Rectal smooth muscle tissue (tissue), 1 donor: Measurements from ENCODE around the gene PGAP2.

ENCODE experiments used
- H3K27ac ChIP-seq: one replicate; pipeline ENCODE4 v1.7.0; 2013; ENCODE audit warnings: low read depth, low read length, inconsistent platforms
- H3K27me3 ChIP-seq: one replicate; pipeline ENCODE4 v1.7.0; 2013; ENCODE audit warnings: low read length; ENCODE audit not compliant: control insufficient read depth, insufficient read depth
- H3K36me3 ChIP-seq: one replicate; pipeline ENCODE4 v1.7.0; 2013; ENCODE audit warnings: low read length; ENCODE audit not compliant: control insufficient read depth, insufficient read depth
- H3K4me1 ChIP-seq: one replicate; pipeline ENCODE4 v1.7.0; 2013; ENCODE audit warnings: low read length; ENCODE audit not compliant: control insufficient read depth, insufficient read depth
- H3K4me3 ChIP-seq: one replicate; pipeline ENCODE4 v1.7.0; 2013; ENCODE audit warnings: low read length
- H3K9ac ChIP-seq: one replicate; pipeline ENCODE4 v1.7.0; 2013; ENCODE audit warnings: low read length

PGAP2 gene

GRCh38 chr11:3795131-3796001, 13.0 kb upstream of the PGAP2 start:
- Histone ChIP-seq H3K4me1 (peaks cover 11% of the 10 kb centered on the region), H3K27me3 (no peaks in the 10 kb centered on the region), H3K36me3 (peaks cover 2% of the 10 kb centered on the region), H3K9ac (no peak overlapping the region), H3K4me3 (peak overlapping the region; percentile 74), H3K27ac (no peak overlapping the region)

- Histone ChIP-seq H3K9ac (no peak overlapping the region), H3K36me3 (peaks cover 2% of the 10 kb centered on the region), H3K27me3 (no peaks in the 10 kb centered on the region), H3K4me3 (peak overlapping the region; percentile 74), H3K27ac (no peak overlapping the region), H3K4me1 (peaks cover 11% of the 10 kb centered on the region)
Measured at GRCh38 chr11:3796002-3796311, 12.4 kb upstream of the PGAP2 start.

- Histone ChIP-seq H3K36me3 (peaks cover 2% of the 10 kb centered on the region), H3K4me1 (peaks cover 11% of the 10 kb centered on the region), H3K27me3 (no peaks in the 10 kb centered on the region), H3K4me3 (peak overlapping the region; percentile 74), H3K27ac (no peak overlapping the region), H3K9ac (peak overlapping the region; percentile 50)
Measured at GRCh38 chr11:3796346-3796745, 12.0 kb upstream of the PGAP2 start.

DNA sequence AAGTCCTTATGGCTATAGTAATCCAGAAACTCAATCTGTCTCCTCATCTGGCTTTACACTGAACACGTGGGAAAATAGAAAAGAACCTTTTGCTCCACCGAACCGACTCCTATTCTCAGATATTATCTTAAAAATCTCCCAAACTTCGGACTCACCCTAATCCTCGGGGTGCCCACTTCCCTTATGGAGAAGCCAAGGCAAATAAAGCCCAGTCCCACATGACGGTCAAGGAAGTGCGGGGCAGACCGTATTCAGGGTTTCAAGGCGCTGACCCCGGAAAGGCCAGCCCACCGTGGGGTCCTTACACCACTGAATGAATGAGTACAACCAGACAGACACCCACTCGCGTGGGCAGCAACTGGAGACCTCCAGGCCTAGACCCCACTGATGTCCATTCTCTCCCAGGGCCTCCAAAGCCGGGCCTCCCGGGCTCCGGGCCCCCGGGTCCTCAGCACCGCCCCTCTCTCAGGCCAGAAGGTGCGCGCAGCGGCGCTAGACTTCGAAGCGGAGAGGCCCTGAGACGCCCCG, 11.5 kb upstream of the PGAP2 start:
- Histone ChIP-seq H3K9ac (peak overlapping the region; percentile 50), H3K36me3 (peaks cover 2% of the 10 kb centered on the region), H3K4me3 (peak overlapping the region; percentile 74), H3K27me3 (no peaks in the 10 kb centered on the region), H3K27ac (peak overlapping the region; percentile 97), H3K4me1 (peaks cover 11% of the 10 kb centered on the region)

DNA sequence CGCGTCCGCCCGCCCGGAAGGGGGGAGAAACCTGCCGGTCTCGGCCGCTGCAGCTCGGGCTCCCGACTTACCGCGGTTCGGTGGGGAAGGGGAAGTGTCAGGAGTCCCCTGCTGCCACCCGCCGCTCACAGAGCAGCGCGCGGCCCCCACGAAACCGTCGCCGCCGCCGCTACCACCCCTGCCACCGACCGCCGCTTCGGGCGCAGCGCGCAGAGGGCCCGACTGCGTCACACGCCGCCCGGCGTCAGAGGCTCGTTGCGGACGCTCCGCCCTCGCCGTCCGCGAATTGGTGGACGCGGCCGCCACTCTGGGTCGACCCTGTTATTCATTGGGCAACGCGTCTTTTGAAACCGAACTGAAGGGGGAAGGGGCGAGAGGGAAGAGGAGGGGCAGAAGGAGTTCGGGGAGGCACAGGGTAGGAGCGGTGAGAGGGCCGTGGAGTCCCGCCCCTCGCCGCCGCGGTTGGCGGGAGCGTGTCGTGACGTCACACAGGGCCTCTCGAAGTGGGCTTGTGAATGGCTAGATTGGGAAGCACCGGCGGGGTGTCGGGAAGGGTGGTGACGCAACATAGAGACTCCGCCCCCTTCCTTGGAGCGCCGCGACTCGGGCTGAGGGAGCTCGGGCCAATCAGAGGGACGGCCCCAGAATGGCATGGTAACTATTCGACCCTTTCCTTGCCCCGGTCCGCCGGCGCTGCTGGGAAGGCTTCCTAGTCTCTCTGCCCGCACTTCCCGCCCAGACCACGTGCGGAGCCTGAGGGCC, 10.8 kb upstream of the PGAP2 start, which contains the start of gene NUP98:
Gene NUP98, minus strand, starts transcription at position 226 of the 762 bp plus-strand sequence. CDS start 15,437 bp downstream, outside the sequence.
- Histone ChIP-seq H3K36me3 (peaks cover 2% of the 10 kb centered on the region), H3K4me3 (peak within 1 kb of the TSS; percentile 74), H3K27ac (peak within 1 kb of the TSS; percentile 97)

GRCh38 chr11:3799143-3799542, 9.2 kb upstream of the PGAP2 start:
- H3K27me3 ChIP-seq = no peaks in the 10 kb centered on the region
- H3K4me1 ChIP-seq = peaks cover 11% of the 10 kb centered on the region
- no peak overlapping the region for H3K4me3 ChIP-seq
- H3K9ac ChIP-seq = no peak overlapping the region
- H3K36me3 ChIP-seq = no peaks in the 10 kb centered on the region
- no peak overlapping the region for H3K27ac ChIP-seq

More for the DNA sequence above, 10.8 kb upstream of the PGAP2 start, which contains the start of gene NUP98:
- H3K4me1 ChIP-seq = peaks cover 11% of the 10 kb centered on the region
- H3K9ac ChIP-seq = peak within 1 kb of the TSS; percentile 76
- H3K27me3 ChIP-seq = no peaks in the 10 kb centered on the region

GRCh38 chr11:3799873-3800272, 8.5 kb upstream of the PGAP2 start:
- H3K27ac ChIP-seq = no peak overlapping the region
- no peak overlapping the region for H3K9ac ChIP-seq
- H3K4me3 ChIP-seq = no peak overlapping the region
- H3K4me1 ChIP-seq = peaks cover 11% of the 10 kb centered on the region
- no peaks in the 10 kb centered on the region for H3K36me3 ChIP-seq
- H3K27me3 ChIP-seq = no peaks in the 10 kb centered on the region

GRCh38 chr11:3802011-3802790, 6.2 kb upstream of the PGAP2 start:
- no peaks in the 10 kb centered on the region for H3K4me1 ChIP-seq
- H3K27ac ChIP-seq = no peak overlapping the region
- no peaks in the 10 kb centered on the region for H3K27me3 ChIP-seq
- no peak overlapping the region for H3K9ac ChIP-seq
- H3K36me3 ChIP-seq = no peaks in the 10 kb centered on the region
- H3K4me3 ChIP-seq = no peak overlapping the region

DNA sequence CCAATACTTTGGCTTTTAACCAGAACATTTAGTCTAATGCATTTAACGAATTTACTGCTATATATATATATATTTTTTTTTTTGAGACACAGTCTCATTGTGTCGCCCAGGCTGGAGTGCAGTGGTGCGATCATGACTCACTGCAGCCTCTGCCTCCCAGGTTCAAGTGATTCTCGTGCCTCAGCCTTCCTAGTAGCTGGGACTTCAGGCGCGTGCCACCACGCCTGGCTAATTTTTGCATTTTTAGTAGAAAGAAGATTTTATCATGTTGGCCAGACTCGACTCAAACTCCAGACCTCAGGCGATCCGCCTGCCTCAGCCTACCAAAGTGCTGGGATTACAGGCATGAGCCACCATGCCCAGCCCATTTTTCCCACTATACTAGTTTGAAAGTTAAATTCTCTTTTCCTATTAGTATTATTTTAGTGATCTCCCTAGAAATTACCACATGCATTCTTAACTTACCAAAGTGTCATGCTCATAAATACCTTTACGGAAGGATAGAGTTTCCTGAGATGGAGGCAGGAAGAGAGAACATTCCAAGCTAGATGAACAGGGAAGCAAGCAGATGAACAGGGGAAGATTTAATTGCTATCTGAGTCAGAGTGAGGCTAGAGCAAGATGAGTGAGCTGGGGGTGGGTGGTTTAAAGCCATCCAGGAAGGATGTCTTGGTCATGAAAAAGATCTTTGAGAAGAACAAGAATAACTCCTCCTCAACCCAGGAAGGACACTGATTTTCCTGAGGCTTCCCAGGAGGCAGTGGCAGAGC, 4.4 kb upstream of the PGAP2 start:
- Histone ChIP-seq H3K9ac (no peak overlapping the region), H3K36me3 (no peaks in the 10 kb centered on the region), H3K27me3 (no peaks in the 10 kb centered on the region), H3K27ac (no peak overlapping the region), H3K4me3 (no peak overlapping the region), H3K4me1 (peaks cover 3% of the 10 kb centered on the region)

GRCh38 chr11:3808861-3809623, 682 bp downstream of the PGAP2 start:
- peaks cover 3% of the 10 kb centered on the region for H3K4me1 ChIP-seq
- peak overlapping the region; percentile 7 for H3K9ac ChIP-seq
- H3K4me3 ChIP-seq = peak overlapping the region; percentile 85
- no peaks in the 10 kb centered on the region for H3K36me3 ChIP-seq
- H3K27ac ChIP-seq = no peak overlapping the region
- no peaks in the 10 kb centered on the region for H3K27me3 ChIP-seq

DNA sequence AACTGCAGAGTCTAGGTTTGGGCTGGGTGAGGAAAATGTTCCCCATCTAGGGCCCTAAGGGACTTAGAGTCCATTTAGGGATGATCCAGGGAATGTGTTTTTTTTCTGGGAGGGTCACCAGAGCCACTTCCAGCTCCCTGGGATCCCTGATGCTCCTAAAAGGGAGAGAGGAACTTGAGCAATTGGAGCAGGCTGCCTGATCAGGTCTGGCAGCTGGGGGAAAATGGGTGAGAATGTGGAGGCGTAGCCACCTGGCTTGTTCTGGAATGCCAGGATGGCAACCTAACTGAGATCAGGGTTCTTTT, 1.2 kb downstream of the PGAP2 start:
- no peaks in the 10 kb centered on the region for H3K36me3 ChIP-seq
- peaks cover 3% of the 10 kb centered on the region for H3K4me1 ChIP-seq
- no peak overlapping the region for H3K9ac ChIP-seq
- H3K27ac ChIP-seq = no peak overlapping the region
- no peaks in the 10 kb centered on the region for H3K27me3 ChIP-seq
- H3K4me3 ChIP-seq = no peak overlapping the region
